Measurements from ENCODE around the gene SLC6A6.

GRCh38 chr3:14464141-14464465 lies 61.7 kb downstream of the SLC6A6 start:
- no peak for TF ChIP-seq CTCF (IDR thresholded peaks at IDR 0.05)
- TF ChIP-seq POLR2AphosphoS5 (IDR thresholded peaks at IDR 0.05): no peak
- TF ChIP-seq POLR2A (IDR thresholded peaks at IDR 0.05): no peak

All from breast epithelium (tissue), 3 donors.